WTC11 (cell line): ENCODE data around the gene GRB7. TPM values are rescaled to one million over a fixed set of nuclear protein-coding genes. Genes with fewer than 3 reads are reported as not detected.

Source experiments
- ATAC-seq: fragments of 200-7000 bp; cut with Tn5 transposase; 2 replicates; pipeline ENCODE4 v1.10.0; 2021; ENCODE audit warnings: mild to moderate bottlenecking, moderate library complexity
- CTCF ChIA-PET: fragments of 300-600 bp; sonication (Branson Sonifier 250); formaldehyde crosslinking; loops from one replicate; lab custom pipeline; 2021; ENCODE audit warnings: antibody characterized with exemption; lab: Charles Lee
- POLR2A ChIA-PET: fragments of 350-600 bp; sonication (Branson Sonifier 250); formaldehyde crosslinking; loops from one replicate; lab custom pipeline; 2021; ENCODE audit warnings: antibody characterized with exemption; lab: Charles Lee
- DNase-seq: peaks from one replicate; pipeline ENCODE4 v3.0.0; 2021; ENCODE audit warnings: low spot score
- H3K27ac Mint-ChIP-seq: 2 replicates; pipeline ENCODE4 v1.8.0; 2021; ENCODE audit warnings: mixed read lengths
- H3K27me3 Mint-ChIP-seq: 2 replicates; pipeline ENCODE4 v1.8.0; 2021; ENCODE audit warnings: low read depth, mild to moderate bottlenecking, moderate library complexity, mixed read lengths
- H3K36me3 Mint-ChIP-seq: 2 replicates; pipeline ENCODE4 v1.8.0; 2021; ENCODE audit warnings: mixed read lengths
- H3K4me1 Mint-ChIP-seq: 2 replicates; pipeline ENCODE4 v1.8.0; 2022; ENCODE audit warnings: mixed read lengths
- H3K4me3 Mint-ChIP-seq: 2 replicates; pipeline ENCODE4 v1.8.0; 2021; ENCODE audit warnings: mild to moderate bottlenecking, moderate library complexity, mixed read lengths
- H3K9me3 Mint-ChIP-seq: 2 replicates; pipeline ENCODE4 v1.8.0; 2021; ENCODE audit warnings: mixed read lengths
- ATF1 ChIP-seq: sonication (generic); formaldehyde crosslinking; IDR thresholded peaks from 2 replicates; pipeline ENCODE4 v1.8.1; 2023; ENCODE audit warnings: mild to moderate bottlenecking, moderate library complexity, missing genetic modification reagents
- ELF4 ChIP-seq: sonication (generic); formaldehyde crosslinking; IDR thresholded peaks from 2 replicates; pipeline ENCODE4 v1.8.1; 2022; ENCODE audit warnings: low read depth, mild to moderate bottlenecking, moderate library complexity, missing genetic modification reagents
- ETV6 ChIP-seq: sonication (generic); formaldehyde crosslinking; IDR thresholded peaks from 2 replicates; pipeline ENCODE4 v1.8.1; 2022; ENCODE audit warnings: mild to moderate bottlenecking, missing genetic modification reagents
- GTF2I ChIP-seq: fragments of 250-450 bp; sonication (Bioruptor Pico); conservative IDR thresholded peaks from 2 replicates; pipeline ENCODE4 v1.4.0; 2021; ENCODE audit warnings: mild to moderate bottlenecking
- JAZF1 ChIP-seq: fragments of 250-450 bp; sonication (Bioruptor Pico); IDR thresholded peaks from 2 replicates; pipeline ENCODE4 v1.9.0; 2021; ENCODE audit warnings: moderate library complexity, mild to moderate bottlenecking, inconsistent platforms
- NFE2L1 ChIP-seq: sonication (generic); formaldehyde crosslinking; IDR thresholded peaks from 2 replicates; pipeline ENCODE4 v1.8.1; 2023; ENCODE audit warnings: missing genetic modification reagents
- NR2C2 ChIP-seq: sonication (generic); formaldehyde crosslinking; IDR thresholded peaks from 2 replicates; pipeline ENCODE4 v1.8.0; 2022; ENCODE audit warnings: mild to moderate bottlenecking, missing genetic modification reagents
- PRRX2 ChIP-seq: fragments of 250-450 bp; sonication (Bioruptor Pico); IDR thresholded peaks from 2 replicates; pipeline ENCODE4 v1.8.0; 2021; ENCODE audit warnings: mild to moderate bottlenecking
- SMAD3 ChIP-seq: sonication (generic); formaldehyde crosslinking; IDR thresholded peaks from 2 replicates; pipeline ENCODE4 v1.8.0; 2022; ENCODE audit warnings: missing genetic modification reagents, mild to moderate bottlenecking, borderline replicate concordance
- SMAD4 ChIP-seq: sonication (generic); formaldehyde crosslinking; IDR thresholded peaks from 2 replicates; pipeline ENCODE4 v1.8.0; 2022; ENCODE audit warnings: mild to moderate bottlenecking, missing genetic modification reagents
- TCF7 ChIP-seq: sonication (generic); formaldehyde crosslinking; IDR thresholded peaks from 2 replicates; pipeline ENCODE4 v1.8.0; 2022; ENCODE audit warnings: mild to moderate bottlenecking, low read depth, missing genetic modification reagents, moderate library complexity
- ZNF232 ChIP-seq: sonication (generic); formaldehyde crosslinking; IDR thresholded peaks from 2 replicates; pipeline ENCODE4 v1.8.0; 2022; ENCODE audit warnings: mild to moderate bottlenecking, missing genetic modification reagents
- ZNF423 ChIP-seq: fragments of 250-450 bp; sonication (Bioruptor Pico); IDR thresholded peaks from 2 replicates; pipeline ENCODE4 v2.1.2; 2022; ENCODE audit warnings: mild to moderate bottlenecking, moderate library complexity
- total RNA-seq: library from RNA; stranded (reverse); gene quantifications from 3 replicates; pipeline ENCODE4 v1.2.3, GENCODE V29; 2021
- TF ChIP-seq, protein P1 (sequence below): sonication (generic); formaldehyde crosslinking; IDR thresholded peaks from 2 replicates; pipeline ENCODE4 v1.8.1; 2022; ENCODE audit warnings: missing genetic modification reagents, borderline replicate concordance
- TF ChIP-seq, protein P2 (sequence below): sonication (generic); formaldehyde crosslinking; IDR thresholded peaks from 2 replicates; pipeline ENCODE4 v1.8.0; 2023; ENCODE audit warnings: missing genetic modification reagents
- TF ChIP-seq, protein P3 (sequence below): sonication (generic); formaldehyde crosslinking; IDR thresholded peaks from 2 replicates; pipeline ENCODE4 v1.8.1; 2022; ENCODE audit warnings: mild to moderate bottlenecking, moderate library complexity, missing genetic modification reagents
- TF ChIP-seq, protein P4 (sequence below): sonication (generic); formaldehyde crosslinking; IDR thresholded peaks from 2 replicates; pipeline ENCODE4 v1.8.1; 2023; ENCODE audit warnings: mild to moderate bottlenecking, missing genetic modification reagents
- TF ChIP-seq, protein P5 (sequence below): sonication (generic); formaldehyde crosslinking; IDR thresholded peaks from 2 replicates; pipeline ENCODE4 v1.8.0; 2022; ENCODE audit warnings: mild to moderate bottlenecking, missing genetic modification reagents
- TF ChIP-seq, protein P6 (sequence below): fragments of 250-450 bp; sonication (Bioruptor Pico); IDR thresholded peaks from 2 replicates; pipeline ENCODE4 v1.8.0; 2021; ENCODE audit warnings: mild to moderate bottlenecking
- TF ChIP-seq, protein P7 (sequence below): fragments of 250-450 bp; sonication (Bioruptor Pico); conservative IDR thresholded peaks from 2 replicates; pipeline ENCODE4 v1.9.0; 2021; ENCODE audit warnings: mild to moderate bottlenecking
- TF ChIP-seq, protein P8 (sequence below): sonication (generic); formaldehyde crosslinking; IDR thresholded peaks from 2 replicates; pipeline ENCODE4 v1.8.1; 2023; ENCODE audit warnings: mild to moderate bottlenecking, moderate library complexity, missing genetic modification reagents
- TF ChIP-seq, protein P9 (sequence below): sonication (generic); formaldehyde crosslinking; IDR thresholded peaks from 2 replicates; pipeline ENCODE4 v1.8.0; 2022; ENCODE audit warnings: mild to moderate bottlenecking, missing genetic modification reagents

The GRB7 gene
- total RNA-seq, 1 experiment from 2014 or later = 48.5 TPM

DNA sequence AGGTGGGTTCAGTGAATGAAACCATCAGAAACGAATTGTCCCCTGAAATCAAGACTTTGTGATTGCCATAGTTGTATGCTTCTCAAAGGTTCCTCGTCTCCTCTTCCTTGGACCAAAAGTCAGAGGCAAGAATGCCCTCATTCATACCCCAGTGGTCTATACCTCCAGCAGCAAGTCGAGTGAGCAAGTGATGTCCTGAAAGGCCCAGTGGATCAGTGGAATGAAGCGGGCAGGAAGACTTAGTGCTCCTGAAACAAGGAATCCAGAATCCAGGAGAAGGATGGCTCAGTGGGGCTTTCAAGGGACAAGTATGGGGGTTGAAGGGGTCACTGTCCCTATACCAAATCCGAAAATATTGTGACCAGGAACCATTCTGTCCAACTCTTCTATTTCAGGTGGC is 43.1 kb upstream of the GRB7 start:
- Mint-ChIP-seq H3K27ac (peak overlapping the region; percentile 93), H3K4me3 (no peak overlapping the region), H3K4me1 (peaks cover 60% of the 10 kb centered on the region), H3K27me3 (no peaks in the 10 kb centered on the region), H3K9me3 (no peaks in the 10 kb centered on the region), H3K36me3 (no peaks in the 10 kb centered on the region)
- no peak for TF ChIP-seq JAZF1 (CRISPR knock-in tag)
- no peak for TF ChIP-seq NR2C2 (CRISPR knock-in tag)
- TF ChIP-seq GTF2I (CRISPR knock-in tag) = no peak
- TF ChIP-seq TCF7 (CRISPR knock-in tag) = no peak
- no peak for TF ChIP-seq PRRX2 (CRISPR knock-in tag)
- TF ChIP-seq SMAD3 (CRISPR knock-in tag) = no peak
- TF ChIP-seq ZNF423 (CRISPR knock-in tag) = no peak
- TF ChIP-seq, protein P1, sequence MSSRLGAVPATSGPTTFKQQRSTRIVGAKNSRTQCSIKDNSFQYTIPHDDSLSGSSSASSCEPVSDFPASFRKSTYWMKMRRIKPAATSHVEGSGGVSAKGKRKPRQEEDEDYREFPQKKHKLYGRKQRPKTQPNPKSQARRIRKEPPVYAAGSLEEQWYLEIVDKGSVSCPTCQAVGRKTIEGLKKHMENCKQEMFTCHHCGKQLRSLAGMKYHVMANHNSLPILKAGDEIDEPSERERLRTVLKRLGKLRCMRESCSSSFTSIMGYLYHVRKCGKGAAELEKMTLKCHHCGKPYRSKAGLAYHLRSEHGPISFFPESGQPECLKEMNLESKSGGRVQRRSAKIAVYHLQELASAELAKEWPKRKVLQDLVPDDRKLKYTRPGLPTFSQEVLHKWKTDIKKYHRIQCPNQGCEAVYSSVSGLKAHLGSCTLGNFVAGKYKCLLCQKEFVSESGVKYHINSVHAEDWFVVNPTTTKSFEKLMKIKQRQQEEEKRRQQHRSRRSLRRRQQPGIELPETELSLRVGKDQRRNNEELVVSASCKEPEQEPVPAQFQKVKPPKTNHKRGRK (CRISPR knock-in tag) = no peak
- TF ChIP-seq, protein P2, sequence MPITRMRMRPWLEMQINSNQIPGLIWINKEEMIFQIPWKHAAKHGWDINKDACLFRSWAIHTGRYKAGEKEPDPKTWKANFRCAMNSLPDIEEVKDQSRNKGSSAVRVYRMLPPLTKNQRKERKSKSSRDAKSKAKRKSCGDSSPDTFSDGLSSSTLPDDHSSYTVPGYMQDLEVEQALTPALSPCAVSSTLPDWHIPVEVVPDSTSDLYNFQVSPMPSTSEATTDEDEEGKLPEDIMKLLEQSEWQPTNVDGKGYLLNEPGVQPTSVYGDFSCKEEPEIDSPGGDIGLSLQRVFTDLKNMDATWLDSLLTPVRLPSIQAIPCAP = no peak
- TF ChIP-seq, protein P3, sequence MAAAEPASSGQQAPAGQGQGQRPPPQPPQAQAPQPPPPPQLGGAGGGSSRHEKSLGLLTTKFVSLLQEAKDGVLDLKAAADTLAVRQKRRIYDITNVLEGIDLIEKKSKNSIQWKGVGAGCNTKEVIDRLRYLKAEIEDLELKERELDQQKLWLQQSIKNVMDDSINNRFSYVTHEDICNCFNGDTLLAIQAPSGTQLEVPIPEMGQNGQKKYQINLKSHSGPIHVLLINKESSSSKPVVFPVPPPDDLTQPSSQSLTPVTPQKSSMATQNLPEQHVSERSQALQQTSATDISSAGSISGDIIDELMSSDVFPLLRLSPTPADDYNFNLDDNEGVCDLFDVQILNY (CRISPR knock-in tag) = no peak
- TF ChIP-seq ZNF232 (CRISPR knock-in tag) = no peak
- TF ChIP-seq, protein P4, sequence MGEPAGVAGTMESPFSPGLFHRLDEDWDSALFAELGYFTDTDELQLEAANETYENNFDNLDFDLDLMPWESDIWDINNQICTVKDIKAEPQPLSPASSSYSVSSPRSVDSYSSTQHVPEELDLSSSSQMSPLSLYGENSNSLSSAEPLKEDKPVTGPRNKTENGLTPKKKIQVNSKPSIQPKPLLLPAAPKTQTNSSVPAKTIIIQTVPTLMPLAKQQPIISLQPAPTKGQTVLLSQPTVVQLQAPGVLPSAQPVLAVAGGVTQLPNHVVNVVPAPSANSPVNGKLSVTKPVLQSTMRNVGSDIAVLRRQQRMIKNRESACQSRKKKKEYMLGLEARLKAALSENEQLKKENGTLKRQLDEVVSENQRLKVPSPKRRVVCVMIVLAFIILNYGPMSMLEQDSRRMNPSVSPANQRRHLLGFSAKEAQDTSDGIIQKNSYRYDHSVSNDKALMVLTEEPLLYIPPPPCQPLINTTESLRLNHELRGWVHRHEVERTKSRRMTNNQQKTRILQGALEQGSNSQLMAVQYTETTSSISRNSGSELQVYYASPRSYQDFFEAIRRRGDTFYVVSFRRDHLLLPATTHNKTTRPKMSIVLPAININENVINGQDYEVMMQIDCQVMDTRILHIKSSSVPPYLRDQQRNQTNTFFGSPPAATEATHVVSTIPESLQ (CRISPR knock-in tag) = no peak
- TF ChIP-seq, protein P5, sequence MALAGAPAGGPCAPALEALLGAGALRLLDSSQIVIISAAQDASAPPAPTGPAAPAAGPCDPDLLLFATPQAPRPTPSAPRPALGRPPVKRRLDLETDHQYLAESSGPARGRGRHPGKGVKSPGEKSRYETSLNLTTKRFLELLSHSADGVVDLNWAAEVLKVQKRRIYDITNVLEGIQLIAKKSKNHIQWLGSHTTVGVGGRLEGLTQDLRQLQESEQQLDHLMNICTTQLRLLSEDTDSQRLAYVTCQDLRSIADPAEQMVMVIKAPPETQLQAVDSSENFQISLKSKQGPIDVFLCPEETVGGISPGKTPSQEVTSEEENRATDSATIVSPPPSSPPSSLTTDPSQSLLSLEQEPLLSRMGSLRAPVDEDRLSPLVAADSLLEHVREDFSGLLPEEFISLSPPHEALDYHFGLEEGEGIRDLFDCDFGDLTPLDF (CRISPR knock-in tag) = no peak
- no peak for TF ChIP-seq SMAD4 (CRISPR knock-in tag)
- no peak for TF ChIP-seq ETV6
- ChIA-PET CTCF (interaction anchor here (1.4 to 3.7 kb wide), 9 partner anchors 11 to 76 kb away, joined by 3 to 22 read pairs (median 7); no protein-coding TSS in a partner anchor), POLR2A (no interaction called here)
- DNase-seq = no peak
- ATAC-seq = no peak

DNA sequence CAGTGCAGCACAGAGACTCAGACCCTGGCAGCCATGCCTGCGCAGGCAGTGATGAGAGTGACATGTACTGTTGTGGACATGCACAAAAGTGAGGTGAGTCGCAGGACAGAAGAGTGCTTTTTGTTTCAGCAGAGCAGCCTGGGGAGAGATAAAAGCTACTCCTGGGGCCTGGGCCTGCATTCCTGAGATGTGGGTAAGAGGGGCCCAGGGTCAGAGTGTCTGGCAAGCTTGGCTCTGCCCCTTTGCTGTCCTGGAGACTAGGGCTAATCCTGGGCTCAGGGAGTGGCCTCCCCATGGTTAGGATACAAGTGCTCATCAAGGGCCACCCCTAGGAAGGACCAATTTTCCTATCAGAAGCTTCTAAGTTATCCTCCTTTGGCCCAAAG is 42.7 kb upstream of the GRB7 start:
- Mint-ChIP-seq H3K4me1 (peaks cover 59% of the 10 kb centered on the region), H3K4me3 (no peak overlapping the region), H3K27me3 (no peaks in the 10 kb centered on the region), H3K9me3 (no peaks in the 10 kb centered on the region), H3K36me3 (no peaks in the 10 kb centered on the region), H3K27ac (peak overlapping the region; percentile 97)
- ChIA-PET POLR2A (no interaction called here), CTCF (interaction anchor here (1.0 to 3.7 kb wide), 12 partner anchors 10 to 76 kb away, joined by 3 to 29 read pairs (median 6); partner anchors contain the start of gene MIEN1)
- no peak for ATAC-seq
- no peak for DNase-seq
- TF ChIP-seq, protein P6, sequence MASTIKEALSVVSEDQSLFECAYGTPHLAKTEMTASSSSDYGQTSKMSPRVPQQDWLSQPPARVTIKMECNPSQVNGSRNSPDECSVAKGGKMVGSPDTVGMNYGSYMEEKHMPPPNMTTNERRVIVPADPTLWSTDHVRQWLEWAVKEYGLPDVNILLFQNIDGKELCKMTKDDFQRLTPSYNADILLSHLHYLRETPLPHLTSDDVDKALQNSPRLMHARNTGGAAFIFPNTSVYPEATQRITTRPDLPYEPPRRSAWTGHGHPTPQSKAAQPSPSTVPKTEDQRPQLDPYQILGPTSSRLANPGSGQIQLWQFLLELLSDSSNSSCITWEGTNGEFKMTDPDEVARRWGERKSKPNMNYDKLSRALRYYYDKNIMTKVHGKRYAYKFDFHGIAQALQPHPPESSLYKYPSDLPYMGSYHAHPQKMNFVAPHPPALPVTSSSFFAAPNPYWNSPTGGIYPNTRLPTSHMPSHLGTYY (CRISPR knock-in tag) = no peak
- TF ChIP-seq, protein P7, sequence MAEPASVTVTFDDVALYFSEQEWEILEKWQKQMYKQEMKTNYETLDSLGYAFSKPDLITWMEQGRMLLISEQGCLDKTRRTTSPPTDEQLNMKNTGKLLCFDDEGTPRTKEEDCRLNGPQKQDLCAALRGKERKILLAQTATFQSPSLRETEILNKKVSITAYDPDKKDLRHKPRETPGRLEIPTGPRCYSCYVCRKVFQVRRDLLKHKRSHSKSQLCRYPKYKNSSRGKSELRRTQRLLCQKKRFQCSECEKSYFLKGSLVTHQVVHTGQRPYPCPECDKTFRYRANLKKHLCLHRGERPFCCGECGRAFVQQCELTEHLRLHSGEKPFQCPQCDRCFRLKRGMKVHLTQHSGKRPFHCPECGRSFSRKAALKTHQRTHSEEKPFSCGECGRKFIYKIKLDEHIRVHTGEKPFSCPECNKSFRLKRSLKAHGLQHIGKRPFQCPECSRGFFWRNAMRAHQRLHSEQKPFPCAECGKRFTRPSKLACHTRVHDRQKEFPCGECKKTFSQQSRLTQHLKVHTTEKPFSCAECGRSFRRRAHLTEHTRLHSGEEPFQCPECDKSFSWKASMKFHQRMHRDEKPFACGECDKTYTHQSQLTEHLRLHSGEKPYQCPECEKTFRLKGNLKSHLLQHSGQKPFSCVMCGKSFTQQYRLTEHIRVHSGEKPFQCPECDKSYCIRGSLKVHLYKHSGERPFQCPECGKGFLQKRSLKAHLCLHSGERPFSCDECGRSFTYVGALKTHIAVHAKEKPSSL (CRISPR knock-in tag) = no peak
- TF ChIP-seq ATF1 (CRISPR knock-in tag) (no peak), NFE2L1 (CRISPR knock-in tag) (no peak), ELF4 (CRISPR knock-in tag) (no peak)
- TF ChIP-seq, protein P8, sequence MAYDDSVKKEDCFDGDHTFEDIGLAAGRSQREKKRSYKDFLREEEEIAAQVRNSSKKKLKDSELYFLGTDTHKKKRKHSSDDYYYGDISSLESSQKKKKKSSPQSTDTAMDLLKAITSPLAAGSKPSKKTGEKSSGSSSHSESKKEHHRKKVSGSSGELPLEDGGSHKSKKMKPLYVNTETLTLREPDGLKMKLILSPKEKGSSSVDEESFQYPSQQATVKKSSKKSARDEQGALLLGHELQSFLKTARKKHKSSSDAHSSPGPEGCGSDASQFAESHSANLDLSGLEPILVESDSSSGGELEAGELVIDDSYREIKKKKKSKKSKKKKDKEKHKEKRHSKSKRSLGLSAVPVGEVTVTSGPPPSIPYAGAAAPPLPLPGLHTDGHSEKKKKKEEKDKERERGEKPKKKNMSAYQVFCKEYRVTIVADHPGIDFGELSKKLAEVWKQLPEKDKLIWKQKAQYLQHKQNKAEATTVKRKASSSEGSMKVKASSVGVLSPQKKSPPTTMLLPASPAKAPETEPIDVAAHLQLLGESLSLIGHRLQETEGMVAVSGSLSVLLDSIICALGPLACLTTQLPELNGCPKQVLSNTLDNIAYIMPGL (CRISPR knock-in tag) = no peak
- TF ChIP-seq, protein P9, sequence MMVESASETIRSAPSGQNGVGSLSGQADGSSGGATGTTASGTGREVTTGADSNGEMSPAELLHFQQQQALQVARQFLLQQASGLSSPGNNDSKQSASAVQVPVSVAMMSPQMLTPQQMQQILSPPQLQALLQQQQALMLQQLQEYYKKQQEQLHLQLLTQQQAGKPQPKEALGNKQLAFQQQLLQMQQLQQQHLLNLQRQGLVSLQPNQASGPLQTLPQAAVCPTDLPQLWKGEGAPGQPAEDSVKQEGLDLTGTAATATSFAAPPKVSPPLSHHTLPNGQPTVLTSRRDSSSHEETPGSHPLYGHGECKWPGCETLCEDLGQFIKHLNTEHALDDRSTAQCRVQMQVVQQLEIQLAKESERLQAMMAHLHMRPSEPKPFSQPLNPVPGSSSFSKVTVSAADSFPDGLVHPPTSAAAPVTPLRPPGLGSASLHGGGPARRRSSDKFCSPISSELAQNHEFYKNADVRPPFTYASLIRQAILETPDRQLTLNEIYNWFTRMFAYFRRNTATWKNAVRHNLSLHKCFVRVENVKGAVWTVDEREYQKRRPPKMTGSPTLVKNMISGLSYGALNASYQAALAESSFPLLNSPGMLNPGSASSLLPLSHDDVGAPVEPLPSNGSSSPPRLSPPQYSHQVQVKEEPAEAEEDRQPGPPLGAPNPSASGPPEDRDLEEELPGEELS (CRISPR knock-in tag) = no peak
